Measurements from ENCODE around the gene SEC24C.
"Not testable (repeated sequence)": the region's sequence is repeated elsewhere in the genome, so short reads cannot be mapped to it uniquely, and the experiment has no call there.

Gene SEC24C

DNA sequence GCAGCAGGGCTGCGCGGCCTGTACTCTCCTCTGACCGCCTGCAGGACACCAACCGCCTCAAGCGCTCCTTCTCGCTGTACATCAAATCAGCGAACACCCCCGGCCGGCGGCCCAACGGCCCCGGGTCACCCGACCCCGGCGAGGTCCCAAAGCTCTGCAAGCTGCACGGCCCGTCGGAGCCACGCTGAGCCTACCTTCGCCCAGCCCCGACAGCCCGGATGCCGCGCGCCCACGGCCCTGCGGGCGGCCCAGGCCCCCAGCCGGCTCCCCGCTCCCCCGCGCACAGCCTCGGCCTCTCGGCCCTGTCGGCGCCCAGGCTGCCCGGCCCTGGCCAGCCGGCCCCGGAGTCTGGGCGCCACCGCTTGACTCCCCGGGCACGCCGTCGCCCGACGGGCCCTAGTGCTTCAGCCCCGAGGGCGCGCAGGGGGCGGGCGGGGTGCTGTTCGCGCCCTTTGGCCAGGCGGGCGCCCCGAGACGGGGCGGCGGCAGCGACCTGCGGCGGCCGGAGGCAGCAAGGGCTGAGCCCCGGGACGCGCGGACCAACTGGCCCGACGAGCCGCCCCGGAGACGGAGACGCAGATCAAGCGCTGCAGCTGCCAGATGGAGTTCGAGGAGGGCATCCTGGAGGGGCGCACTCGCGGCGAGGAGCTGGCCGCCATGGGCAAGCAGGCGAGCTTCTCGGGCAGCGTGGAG, 11.1 kb upstream of the SEC24C start:
- H3K9me3 ChIP-seq (ENCODE audit: control insufficient read depth, insufficient read depth, low read length): no peaks in the 10 kb centered on the region
- no peaks in the 10 kb centered on the region for H3F3A ChIP-seq (ENCODE audit: control insufficient read depth, insufficient read depth)
- no peak for TF ChIP-seq EZH2phosphoT487 (IDR thresholded peaks at IDR 0.05; ENCODE audit: borderline replicate concordance, low read length)
- TF ChIP-seq, protein P1, sequence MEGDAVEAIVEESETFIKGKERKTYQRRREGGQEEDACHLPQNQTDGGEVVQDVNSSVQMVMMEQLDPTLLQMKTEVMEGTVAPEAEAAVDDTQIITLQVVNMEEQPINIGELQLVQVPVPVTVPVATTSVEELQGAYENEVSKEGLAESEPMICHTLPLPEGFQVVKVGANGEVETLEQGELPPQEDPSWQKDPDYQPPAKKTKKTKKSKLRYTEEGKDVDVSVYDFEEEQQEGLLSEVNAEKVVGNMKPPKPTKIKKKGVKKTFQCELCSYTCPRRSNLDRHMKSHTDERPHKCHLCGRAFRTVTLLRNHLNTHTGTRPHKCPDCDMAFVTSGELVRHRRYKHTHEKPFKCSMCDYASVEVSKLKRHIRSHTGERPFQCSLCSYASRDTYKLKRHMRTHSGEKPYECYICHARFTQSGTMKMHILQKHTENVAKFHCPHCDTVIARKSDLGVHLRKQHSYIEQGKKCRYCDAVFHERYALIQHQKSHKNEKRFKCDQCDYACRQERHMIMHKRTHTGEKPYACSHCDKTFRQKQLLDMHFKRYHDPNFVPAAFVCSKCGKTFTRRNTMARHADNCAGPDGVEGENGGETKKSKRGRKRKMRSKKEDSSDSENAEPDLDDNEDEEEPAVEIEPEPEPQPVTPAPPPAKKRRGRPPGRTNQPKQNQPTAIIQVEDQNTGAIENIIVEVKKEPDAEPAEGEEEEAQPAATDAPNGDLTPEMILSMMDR (IDR thresholded peaks at IDR 0.05; ENCODE audit: low read depth, low read length, poor library complexity, severe bottlenecking): no peak
- H3K4me1 ChIP-seq (ENCODE audit: control insufficient read depth, low read length): peaks cover 8% of the 10 kb centered on the region; the same call in 1 of the 2 replicates
- H3K4me2 ChIP-seq (ENCODE audit: low read length): no peak overlapping the region
- no peaks in the 10 kb centered on the region for H3K9me2 ChIP-seq (replicated peaks; ENCODE audit: control insufficient read depth, low read length)
- H3K27me3 ChIP-seq (ENCODE audit: control insufficient read depth, low read length): no peaks in the 10 kb centered on the region
- H3K27ac ChIP-seq (ENCODE audit: low read depth, low read length): no peak overlapping the region
- no peak overlapping the region for H3K4me3 ChIP-seq (ENCODE audit: low read length)
- no peaks in the 10 kb centered on the region for H4K20me1 ChIP-seq (ENCODE audit: control insufficient read depth, insufficient read depth, low read depth, low read length)
- peaks cover 7% of the 10 kb centered on the region; the same call in 1 of the 2 replicates for H3K36me3 ChIP-seq (ENCODE audit: control insufficient read depth, low read length)
- H3K79me2 ChIP-seq (ENCODE audit: control insufficient read depth, low read length): peaks cover 32% of the 10 kb centered on the region

DNA sequence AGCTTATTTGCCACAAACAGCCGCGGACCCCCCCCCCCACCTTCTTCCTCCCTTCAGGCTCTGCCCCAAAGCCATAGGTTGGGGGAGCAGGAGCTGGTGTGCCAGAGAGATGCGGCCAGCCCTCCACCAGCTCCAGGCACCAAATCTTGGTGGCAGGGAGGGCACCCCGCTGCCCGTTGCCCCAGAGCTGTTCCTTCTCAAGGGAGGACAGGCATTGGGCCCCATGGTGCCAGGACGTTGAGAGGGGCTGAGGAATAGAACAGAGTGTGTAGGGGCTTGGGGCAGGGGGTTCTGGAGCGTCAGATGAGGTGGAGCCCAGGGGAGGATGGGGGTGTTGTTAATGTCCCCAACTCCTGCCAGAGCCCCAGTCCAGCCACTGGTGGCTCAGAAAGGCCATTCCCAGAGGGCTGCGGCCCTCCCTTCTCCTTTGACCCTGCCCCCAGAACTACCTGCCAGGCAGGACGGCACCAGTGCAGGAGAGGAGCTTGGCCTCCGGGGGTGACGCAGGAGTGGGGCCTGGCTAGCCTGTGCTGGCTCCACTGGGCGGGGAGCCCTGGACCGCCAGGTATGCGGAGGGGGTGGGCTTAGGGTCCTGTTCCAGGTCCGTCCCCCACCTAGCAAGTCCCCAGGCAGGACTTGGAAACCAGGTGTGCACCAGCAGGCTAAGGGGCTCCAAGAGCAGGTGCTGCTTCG, 10.0 kb upstream of the SEC24C start:
- TF ChIP-seq, protein P1 (IDR thresholded peaks at IDR 0.05; ENCODE audit: low read depth, low read length, poor library complexity, severe bottlenecking): no peak
- TF ChIP-seq EZH2phosphoT487 (IDR thresholded peaks at IDR 0.05; ENCODE audit: borderline replicate concordance, low read length): no peak

DNA sequence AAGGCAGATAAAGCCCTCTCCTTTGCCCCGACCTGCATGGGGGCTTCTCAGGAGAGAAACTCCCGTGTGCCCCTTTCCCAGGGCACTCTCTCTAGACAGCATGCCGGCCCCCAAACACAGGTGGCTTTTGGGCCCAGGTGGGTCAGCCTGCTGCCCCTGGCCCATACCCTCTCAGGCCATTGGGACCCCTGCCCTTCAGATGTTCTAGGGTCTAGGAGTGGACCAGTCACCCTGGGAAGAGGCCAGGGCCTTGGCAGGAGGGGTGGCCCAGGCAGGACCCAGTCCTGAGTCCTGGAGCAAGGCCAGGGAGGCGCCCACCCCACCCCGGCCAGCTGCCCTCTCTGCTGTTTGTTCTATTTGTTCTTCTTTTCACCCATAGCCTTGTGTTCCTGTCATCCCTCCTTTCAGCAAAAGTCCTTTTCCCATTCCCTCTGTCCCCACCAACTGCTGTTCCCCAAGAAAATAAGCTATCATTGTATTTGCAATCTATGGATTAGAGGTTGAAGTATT, 9.3 kb upstream of the SEC24C start:
- no peak for TF ChIP-seq EZH2phosphoT487 (IDR thresholded peaks at IDR 0.05; ENCODE audit: borderline replicate concordance, low read length)
- TF ChIP-seq, protein P1 (IDR thresholded peaks at IDR 0.05; ENCODE audit: low read depth, low read length, poor library complexity, severe bottlenecking): no peak
- Histone ChIP-seq H3K4me1 (ENCODE audit: control insufficient read depth, low read length) (peaks cover 8% of the 10 kb centered on the region; the same call in 1 of the 2 replicates), H3K4me2 (ENCODE audit: low read length) (no peak overlapping the region), H3K79me2 (ENCODE audit: control insufficient read depth, low read length) (peaks cover 27% of the 10 kb centered on the region), H3K27ac (ENCODE audit: low read depth, low read length) (no peak overlapping the region), H3K4me3 (ENCODE audit: low read length) (no peak overlapping the region), H3F3A (ENCODE audit: control insufficient read depth, insufficient read depth) (no peaks in the 10 kb centered on the region), H3K9me3 (ENCODE audit: control insufficient read depth, insufficient read depth, low read length) (no peaks in the 10 kb centered on the region), H3K36me3 (ENCODE audit: control insufficient read depth, low read length) (peaks cover 4% of the 10 kb centered on the region; the same call in 1 of the 2 replicates), H3K27me3 (ENCODE audit: control insufficient read depth, low read length) (no peaks in the 10 kb centered on the region), H3K9me2 (replicated peaks; ENCODE audit: control insufficient read depth, low read length) (no peaks in the 10 kb centered on the region), H4K20me1 (ENCODE audit: control insufficient read depth, insufficient read depth, low read depth, low read length) (no peaks in the 10 kb centered on the region)

More for the DNA sequence above, 10.0 kb upstream of the SEC24C start:
- Histone ChIP-seq H3K4me2 (ENCODE audit: low read length) (no peak overlapping the region), H4K20me1 (ENCODE audit: control insufficient read depth, insufficient read depth, low read depth, low read length) (no peaks in the 10 kb centered on the region), H3K4me3 (ENCODE audit: low read length) (no peak overlapping the region), H3K79me2 (ENCODE audit: control insufficient read depth, low read length) (peaks cover 32% of the 10 kb centered on the region), H3K36me3 (ENCODE audit: control insufficient read depth, low read length) (peaks cover 4% of the 10 kb centered on the region; the same call in 1 of the 2 replicates), H3K9me2 (replicated peaks; ENCODE audit: control insufficient read depth, low read length) (no peaks in the 10 kb centered on the region), H3K27ac (ENCODE audit: low read depth, low read length) (no peak overlapping the region), H3F3A (ENCODE audit: control insufficient read depth, insufficient read depth) (no peaks in the 10 kb centered on the region), H3K27me3 (ENCODE audit: control insufficient read depth, low read length) (no peaks in the 10 kb centered on the region), H3K9me3 (ENCODE audit: control insufficient read depth, insufficient read depth, low read length) (no peaks in the 10 kb centered on the region), H3K4me1 (ENCODE audit: control insufficient read depth, low read length) (peaks cover 8% of the 10 kb centered on the region; the same call in 1 of the 2 replicates)

DNA sequence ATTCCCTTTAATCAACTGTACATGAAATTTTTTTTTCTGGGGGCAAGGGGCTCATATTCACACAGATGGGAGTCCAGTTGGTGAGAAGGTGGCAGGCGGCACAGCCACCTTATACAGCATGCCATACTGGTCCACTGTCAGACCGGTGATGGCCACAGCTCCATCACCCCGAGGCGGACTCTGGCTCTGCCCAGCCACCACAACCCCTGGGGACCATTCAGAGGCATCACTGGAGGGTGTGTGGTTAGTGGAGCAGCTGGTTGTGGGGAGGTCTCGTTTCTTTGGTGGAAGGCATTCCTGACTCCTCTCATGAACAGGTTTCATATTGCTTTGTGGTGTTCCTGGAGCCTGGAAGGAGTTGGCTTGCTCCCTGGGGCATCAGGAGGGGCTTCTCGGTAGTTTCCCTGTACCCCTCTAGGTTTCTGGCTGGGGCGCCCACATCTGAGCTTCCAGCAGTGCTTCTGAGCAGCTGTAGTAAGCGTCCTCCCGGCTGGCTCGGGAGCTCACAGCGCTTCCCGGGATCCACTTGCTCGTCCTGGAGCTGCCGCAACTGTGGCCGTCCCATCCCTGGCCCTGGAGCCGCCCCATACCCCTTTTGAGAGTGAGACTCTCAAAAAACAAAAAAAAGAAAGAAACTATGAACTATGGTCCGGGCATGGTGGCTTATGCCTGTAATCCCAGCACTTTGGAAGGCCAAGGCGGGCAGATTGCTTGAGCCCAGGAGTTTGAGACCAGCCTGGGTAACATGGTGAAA, 3.5 kb upstream of the SEC24C start:
- H3K79me2 ChIP-seq (ENCODE audit: control insufficient read depth, low read length): peaks cover 41% of the 10 kb centered on the region
- H3K9me2 ChIP-seq (replicated peaks; ENCODE audit: control insufficient read depth, low read length); H3K4me2 ChIP-seq (ENCODE audit: low read length); H4K20me1 ChIP-seq (ENCODE audit: control insufficient read depth, insufficient read depth, low read depth, low read length); H3K27me3 ChIP-seq (ENCODE audit: control insufficient read depth, low read length); H3K27ac ChIP-seq (ENCODE audit: low read depth, low read length); H3F3A ChIP-seq (ENCODE audit: control insufficient read depth, insufficient read depth); H3K9me3 ChIP-seq (ENCODE audit: control insufficient read depth, insufficient read depth, low read length); H3K4me3 ChIP-seq (ENCODE audit: low read length): not testable (repeated sequence)
- H3K36me3 ChIP-seq (ENCODE audit: control insufficient read depth, low read length): peaks cover 18% of the 10 kb centered on the region
- peaks cover 27% of the 10 kb centered on the region for H3K4me1 ChIP-seq (ENCODE audit: control insufficient read depth, low read length)

Data from DOHH2 (cell line).